Lower leg skin (tissue), 4 donors: ENCODE measurements around the gene SLBP. TPM values are rescaled to one million over a fixed set of nuclear protein-coding genes. Genes with fewer than 3 reads are reported as not detected.

Experiments
- DNase-seq, 2 donors: peaks; one replicate each; pipeline ENCODE4 v3.0.0-alpha.2; 2019; ENCODE audit warnings: low spot score in 2 of 2
- H3K4me3 ChIP-seq: fragments of 200-600 bp; sonication (generic); 2 replicates; pipeline ENCODE4 v1.5.1; 2017; ENCODE audit warnings: mild to moderate bottlenecking, low read depth; ENCODE audit not compliant: poor library complexity, severe bottlenecking
- CTCF ChIP-seq, 3 donors: fragments of 450-650 bp; IDR thresholded peaks; one replicate each; pipeline ENCODE4 v1.5.1; 2016; ENCODE audit warnings: antibody characterized with exemption in 3 of 3, mild to moderate bottlenecking in 3 of 3, moderate library complexity in 2 of 3
- POLR2A ChIP-seq, 2 donors: fragments of 450-650 bp; IDR thresholded peaks; one replicate each; pipeline ENCODE4 v1.6.1; 2016 to 2017; ENCODE audit warnings: antibody characterized with exemption in 2 of 2, mild to moderate bottlenecking in 1 of 2, moderate library complexity in 1 of 2
- WGBS, 2 donors: methylation state at CpG; one replicate each; pipeline ENCODE4 v1.1.5; 2018; 5-methylcytosine and 5-hydroxymethylcytosine counted together
- intact Hi-C: fragments of 100-400 bp; cut with DNase I; formaldehyde crosslinking; loops from one replicate; pipeline ENCODE4 v1.15.0; 2023; ENCODE audit warnings: low total_unique reads
- total RNA-seq, 4 donors: library from RNA; depleted of rRNA; stranded (reverse); fragments of >200 nt; gene quantifications; one replicate each; pipeline ENCODE4 v1.1.0, GENCODE V29; 2016

SLBP gene
- total RNA-seq, 4 donors from 2014 or later = 45.8 to 66.9 (median 59.4) TPM

GRCh38 chr4:1751155-1751918, 39.2 kb upstream of the SLBP start:
- intact Hi-C loops = no loop called here
- TF ChIP-seq CTCF (IDR thresholded peaks at IDR 0.05) = no peak
- no peak for TF ChIP-seq POLR2A (IDR thresholded peaks at IDR 0.05)
- 66 to 83% methylated on average over 5 to 22 of the region's 31 CpGs for WGBS, 2 donors
- DNase-seq = no peak
- no peak overlapping the region for H3K4me3 ChIP-seq

- 80 to 87% methylated on average over 13 to 16 of the region's 18 CpGs for WGBS, 2 donors
- intact Hi-C loops = no loop called here
Measured at GRCh38 chr4:1750381-1751154, 38.4 kb upstream of the SLBP start.

GRCh38 chr4:1749826-1750225, 37.7 kb upstream of the SLBP start:
- no peak for DNase-seq
- intact Hi-C loops = loop anchor here (2.0 to 5.0 kb wide), 2 partner anchors 61 to 147 kb away; no protein-coding TSS in a partner anchor
- 43 to 67% methylated on average over 6 to 14 of the region's 14 CpGs for WGBS, 2 donors
- no peak overlapping the region for H3K4me3 ChIP-seq
- TF ChIP-seq POLR2A (IDR thresholded peaks at IDR 0.05) = no peak
- no peak for TF ChIP-seq CTCF (IDR thresholded peaks at IDR 0.05)

More at GRCh38 chr4:1750381-1751154, 38.4 kb upstream of the SLBP start:
- DNase-seq = no peak
- TF ChIP-seq POLR2A (IDR thresholded peaks at IDR 0.05) = no peak
- TF ChIP-seq CTCF (IDR thresholded peaks at IDR 0.05) = no peak
- H3K4me3 ChIP-seq = no peak overlapping the region

- TF ChIP-seq POLR2A (IDR thresholded peaks at IDR 0.05) (no peak), CTCF (IDR thresholded peaks at IDR 0.05) (no peak)
- intact Hi-C loops = loop anchor here (2.0 to 5.0 kb wide), 2 partner anchors 61 to 148 kb away; no protein-coding TSS in a partner anchor
- no peak for DNase-seq
- no peak overlapping the region for H3K4me3 ChIP-seq
- 65 to 80% methylated on average over 2 of the region's 3 CpGs for WGBS, 2 donors
Measured at GRCh38 chr4:1749370-1749769, 37.3 kb upstream of the SLBP start.

- WGBS, 2 donors = 2 to 8% methylated on average over 19 to 22 of the region's 29 CpGs
- no peak overlapping the region for H3K4me3 ChIP-seq
Measured at GRCh38 chr4:1748465-1748995, 36.4 kb upstream of the SLBP start.

More at GRCh38 chr4:1748465-1748995, 36.4 kb upstream of the SLBP start:
- DNase-seq = peak in 1 of 2 donors; percentile 93
- TF ChIP-seq CTCF (IDR thresholded peaks at IDR 0.05) (no peak), POLR2A (IDR thresholded peaks at IDR 0.05) (no peak)
- intact Hi-C loops = loop anchor here (2.0 to 5.0 kb wide), 2 partner anchors 62 to 149 kb away; no protein-coding TSS in a partner anchor
